ENCODE results near the gene RRBP1. TPM values are rescaled to one million over a fixed set of nuclear protein-coding genes. Genes with fewer than 3 reads are reported as not detected.

The RRBP1 gene
- total RNA-seq, 1 donor from 2014 or later = 222 TPM

DNA sequence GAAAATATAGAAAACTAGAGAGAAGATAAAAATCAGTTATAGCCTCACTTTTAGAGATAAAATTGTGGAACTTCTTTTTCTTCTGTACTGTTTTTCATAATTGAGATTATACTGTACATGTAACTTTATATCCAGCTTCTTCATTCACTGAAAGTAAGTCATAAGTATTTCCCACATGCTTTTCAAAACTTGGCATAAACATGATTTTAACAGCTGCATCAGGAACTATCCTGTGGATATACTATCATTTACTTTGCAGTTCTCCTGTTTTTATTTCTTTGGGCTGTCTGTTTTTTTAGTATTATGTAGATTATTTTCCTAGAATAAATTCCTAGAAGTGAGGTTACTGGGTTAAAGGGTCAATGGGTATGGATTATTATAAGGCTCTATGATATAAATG lies 97.4 kb downstream of the RRBP1 start:
- H3K27ac Mint-ChIP-seq = peak overlapping the region; percentile 54
- peaks cover 43% of the 10 kb centered on the region for H3K4me1 Mint-ChIP-seq (ENCODE audit: low read depth)
- H3K4me3 Mint-ChIP-seq (ENCODE audit: low read depth) = peak overlapping the region; percentile 29
- no peaks in the 10 kb centered on the region for H3K9me3 Mint-ChIP-seq (ENCODE audit: low read depth)
- peaks cover 5% of the 10 kb centered on the region for H3K36me3 Mint-ChIP-seq (ENCODE audit: insufficient read depth)
- TF ChIP-seq, protein P1, sequence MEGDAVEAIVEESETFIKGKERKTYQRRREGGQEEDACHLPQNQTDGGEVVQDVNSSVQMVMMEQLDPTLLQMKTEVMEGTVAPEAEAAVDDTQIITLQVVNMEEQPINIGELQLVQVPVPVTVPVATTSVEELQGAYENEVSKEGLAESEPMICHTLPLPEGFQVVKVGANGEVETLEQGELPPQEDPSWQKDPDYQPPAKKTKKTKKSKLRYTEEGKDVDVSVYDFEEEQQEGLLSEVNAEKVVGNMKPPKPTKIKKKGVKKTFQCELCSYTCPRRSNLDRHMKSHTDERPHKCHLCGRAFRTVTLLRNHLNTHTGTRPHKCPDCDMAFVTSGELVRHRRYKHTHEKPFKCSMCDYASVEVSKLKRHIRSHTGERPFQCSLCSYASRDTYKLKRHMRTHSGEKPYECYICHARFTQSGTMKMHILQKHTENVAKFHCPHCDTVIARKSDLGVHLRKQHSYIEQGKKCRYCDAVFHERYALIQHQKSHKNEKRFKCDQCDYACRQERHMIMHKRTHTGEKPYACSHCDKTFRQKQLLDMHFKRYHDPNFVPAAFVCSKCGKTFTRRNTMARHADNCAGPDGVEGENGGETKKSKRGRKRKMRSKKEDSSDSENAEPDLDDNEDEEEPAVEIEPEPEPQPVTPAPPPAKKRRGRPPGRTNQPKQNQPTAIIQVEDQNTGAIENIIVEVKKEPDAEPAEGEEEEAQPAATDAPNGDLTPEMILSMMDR (IDR thresholded peaks at IDR 0.05; ENCODE audit: unreplicated experiment) = no peak
- DNase-seq (ENCODE audit: low spot score, unreplicated experiment) = no peak
- no peaks in the 10 kb centered on the region for H3K27me3 Mint-ChIP-seq

DNA sequence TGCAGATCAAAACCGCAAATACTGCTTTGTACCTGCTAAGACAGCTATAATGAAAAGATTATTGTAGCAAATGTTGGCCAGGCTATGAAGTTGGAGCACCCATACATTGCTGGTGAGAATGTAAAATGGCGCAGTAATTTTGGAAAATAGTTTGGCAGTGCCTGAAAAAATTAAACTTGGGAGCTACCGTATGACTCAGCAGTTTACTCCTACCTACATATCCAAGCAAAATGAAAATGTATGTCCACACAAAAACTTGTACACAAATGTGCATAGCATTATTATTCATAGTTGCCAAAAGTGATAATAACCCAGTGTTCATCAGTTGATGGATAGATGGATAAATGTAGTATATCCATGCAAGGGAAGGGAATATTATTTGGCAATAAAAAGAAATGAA lies 98.9 kb downstream of the RRBP1 start:
- DNase-seq (ENCODE audit: low spot score, unreplicated experiment) = no peak
- TF ChIP-seq, protein P1 (IDR thresholded peaks at IDR 0.05; ENCODE audit: unreplicated experiment) = no peak
- Mint-ChIP-seq H3K4me3 (ENCODE audit: low read depth) (no peak overlapping the region), H3K4me1 (ENCODE audit: low read depth) (peaks cover 38% of the 10 kb centered on the region), H3K36me3 (ENCODE audit: insufficient read depth) (peaks cover 5% of the 10 kb centered on the region), H3K27ac (no peak overlapping the region), H3K9me3 (ENCODE audit: low read depth) (no peaks in the 10 kb centered on the region), H3K27me3 (no peaks in the 10 kb centered on the region)

DNA sequence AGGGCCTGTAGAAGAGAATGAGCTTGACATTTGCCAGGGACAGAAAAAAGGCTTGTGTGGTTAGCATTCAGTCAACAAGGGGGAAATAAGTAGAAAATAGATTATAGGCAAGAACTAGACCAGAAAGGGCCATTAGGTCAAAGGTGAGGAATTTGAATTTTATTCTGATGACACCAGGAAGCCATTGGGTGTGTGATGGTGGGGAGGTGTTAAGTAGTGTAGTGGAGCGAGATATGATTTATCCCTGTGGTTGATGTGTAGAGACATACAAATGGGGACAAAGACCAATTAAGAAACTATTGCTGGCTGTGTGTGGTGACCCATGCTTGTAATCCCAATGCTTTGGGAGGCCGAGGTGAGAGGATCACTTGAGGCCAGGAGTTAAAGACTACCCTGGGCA lies 101.1 kb downstream of the RRBP1 start:
- Mint-ChIP-seq H3K36me3 (ENCODE audit: insufficient read depth) (peaks cover 7% of the 10 kb centered on the region), H3K4me3 (ENCODE audit: low read depth) (no peak overlapping the region), H3K27me3 (no peaks in the 10 kb centered on the region), H3K27ac (peak overlapping the region; percentile 1), H3K4me1 (ENCODE audit: low read depth) (peaks cover 25% of the 10 kb centered on the region), H3K9me3 (ENCODE audit: low read depth) (no peaks in the 10 kb centered on the region)
- TF ChIP-seq, protein P1 (IDR thresholded peaks at IDR 0.05; ENCODE audit: unreplicated experiment) = no peak
- DNase-seq (ENCODE audit: low spot score, unreplicated experiment) = no peak

DNA sequence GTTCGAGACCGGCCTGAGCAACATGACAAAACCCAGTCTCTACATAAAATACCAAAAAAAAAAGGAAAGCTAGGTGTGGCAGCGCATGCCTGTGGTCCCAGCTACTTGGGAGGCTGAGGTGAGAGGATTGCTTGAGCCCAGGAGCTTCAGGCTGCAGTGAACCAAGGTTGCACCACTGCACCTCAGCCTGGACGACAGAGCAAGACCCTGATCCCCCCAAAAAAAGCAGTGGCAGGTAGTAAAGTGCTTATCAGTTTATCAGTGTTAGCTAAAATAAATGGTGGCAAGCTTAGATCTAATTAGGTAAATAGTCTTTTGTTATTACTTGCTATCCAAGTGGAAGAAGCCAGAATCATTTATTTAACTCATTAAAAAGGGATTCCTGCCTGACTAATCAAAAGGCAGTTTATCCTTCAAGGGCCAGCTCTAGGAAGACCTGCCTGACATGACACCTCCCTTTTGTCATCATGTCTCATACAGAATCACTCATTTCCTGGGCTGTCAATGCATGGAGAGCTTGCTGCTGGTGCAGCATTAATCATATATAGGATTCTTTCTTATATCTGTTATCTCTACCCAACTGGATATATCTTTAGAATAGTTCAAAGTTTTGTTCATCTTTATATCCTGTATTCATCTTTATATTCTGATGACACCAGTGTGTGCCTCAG lies 102.5 kb downstream of the RRBP1 start:
- peaks cover 16% of the 10 kb centered on the region for H3K4me1 Mint-ChIP-seq (ENCODE audit: low read depth)
- no peaks in the 10 kb centered on the region for H3K9me3 Mint-ChIP-seq (ENCODE audit: low read depth)
- H3K27ac Mint-ChIP-seq = peak overlapping the region; percentile 30
- H3K36me3 Mint-ChIP-seq (ENCODE audit: insufficient read depth) = peaks cover 7% of the 10 kb centered on the region
- TF ChIP-seq, protein P1 (IDR thresholded peaks at IDR 0.05; ENCODE audit: unreplicated experiment) = no peak
- no peaks in the 10 kb centered on the region for H3K27me3 Mint-ChIP-seq
- DNase-seq (ENCODE audit: low spot score, unreplicated experiment) = no peak
- no peak overlapping the region for H3K4me3 Mint-ChIP-seq (ENCODE audit: low read depth)

DNA sequence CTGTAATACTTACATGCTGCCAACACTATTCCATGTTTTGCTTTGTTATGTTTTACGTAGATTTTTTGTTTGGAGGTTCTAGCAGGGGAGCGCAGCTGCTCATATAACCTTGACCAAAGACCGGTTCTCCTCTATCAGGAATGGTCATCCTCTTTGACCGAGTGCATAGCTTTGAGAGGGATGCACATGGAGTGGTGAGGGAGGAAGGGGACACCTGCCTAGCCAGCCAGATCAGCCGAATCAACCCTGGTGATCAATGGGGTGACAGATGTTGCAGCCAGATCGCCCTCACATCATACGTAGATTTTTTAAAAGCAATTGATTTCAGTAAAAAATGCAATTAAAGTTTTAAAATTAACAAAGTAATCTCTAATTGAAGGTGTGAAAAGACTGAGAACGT lies 105.8 kb downstream of the RRBP1 start:
- peak overlapping the region; percentile 16 for H3K27ac Mint-ChIP-seq

More for the DNA sequence above, 105.8 kb downstream of the RRBP1 start:
- Mint-ChIP-seq H3K4me3 (ENCODE audit: low read depth) (no peak overlapping the region), H3K36me3 (ENCODE audit: insufficient read depth) (peaks cover 4% of the 10 kb centered on the region), H3K27me3 (no peaks in the 10 kb centered on the region), H3K4me1 (ENCODE audit: low read depth) (peaks cover 37% of the 10 kb centered on the region), H3K9me3 (ENCODE audit: low read depth) (no peaks in the 10 kb centered on the region)
- DNase-seq (ENCODE audit: low spot score, unreplicated experiment) = no peak
- TF ChIP-seq, protein P1 (IDR thresholded peaks at IDR 0.05; ENCODE audit: unreplicated experiment) = no peak
